ENCODE results near the gene ZFP91. TPM values are rescaled to one million over a fixed set of nuclear protein-coding genes. Genes with fewer than 3 reads are reported as not detected.

Gene ZFP91
- total RNA-seq, 1 experiment from 2014 or later, result 56.2 TPM

GRCh38 chr11:58573451-58574104 lies 5.3 kb upstream of the ZFP91 start:
- Histone ChIP-seq H3K27me3 (ENCODE audit: low read length) (no peaks in the 10 kb centered on the region), H2AFZ (ENCODE audit: low read length) (peak overlapping the region; percentile 18), H3K4me3 (ENCODE audit: low read length) (peak overlapping the region; percentile 57), H3F3A (ENCODE audit: low read length, unreplicated experiment) (peaks cover 20% of the 10 kb centered on the region), H3K79me2 (ENCODE audit: low read length) (peaks cover 33% of the 10 kb centered on the region), H3K9me3 (ENCODE audit: low read length) (no peaks in the 10 kb centered on the region), H3K9ac (ENCODE audit: low read length) (peak overlapping the region; percentile 62), H3K27ac (ENCODE audit: low read length) (peak overlapping the region; percentile 97), H3K4me2 (ENCODE audit: low read length) (peak overlapping the region; percentile 92), H3K9me2 (replicated peaks; ENCODE audit: low read length) (no peaks in the 10 kb centered on the region), H3K4me1 (ENCODE audit: insufficient read depth, low read length) (peaks cover 47% of the 10 kb centered on the region), H4K20me1 (ENCODE audit: low read length) (no peaks in the 10 kb centered on the region), H3K36me3 (ENCODE audit: low read depth, low read length) (no peaks in the 10 kb centered on the region)
- ATAC-seq (peak; percentile 46), DNase-seq (peak; percentile 96)
- no TSS peak for BruUV-seq (replicated peaks)
- TF ChIP-seq EZH2phosphoT487 (IDR thresholded peaks at IDR 0.05; ENCODE audit: borderline replicate concordance, low read length), result no peak
- no peak for TF ChIP-seq CTCF (conservative IDR thresholded peaks at IDR 0.05; ENCODE audit: low read depth, low read length)
- TF ChIP-seq EZH2 (IDR thresholded peaks at IDR 0.05; ENCODE audit: low read length, unreplicated experiment), result no peak
- ChIA-PET CTCF (no interaction called here), POLR2A (ENCODE audit: unreplicated experiment) (no interaction called here)
- intact Hi-C loops (cut with micrococcal nuclease), result loop anchor here (1.0 kb wide), 1 partner anchor 86 kb away; no protein-coding TSS in a partner anchor

- Histone ChIP-seq H3K4me2 (ENCODE audit: low read length) (peak overlapping the region; percentile 92), H2AFZ (ENCODE audit: low read length) (no peak overlapping the region), H3K79me2 (ENCODE audit: low read length) (peaks cover 41% of the 10 kb centered on the region), H3K9ac (ENCODE audit: low read length) (peak overlapping the region; percentile 62), H3K4me1 (ENCODE audit: insufficient read depth, low read length) (peaks cover 47% of the 10 kb centered on the region), H3F3A (ENCODE audit: low read length, unreplicated experiment) (peaks cover 20% of the 10 kb centered on the region), H3K36me3 (ENCODE audit: low read depth, low read length) (no peaks in the 10 kb centered on the region), H3K27ac (ENCODE audit: low read length) (peak overlapping the region; percentile 97), H3K27me3 (ENCODE audit: low read length) (no peaks in the 10 kb centered on the region), H3K9me3 (ENCODE audit: low read length) (no peaks in the 10 kb centered on the region), H4K20me1 (ENCODE audit: low read length) (peaks cover 2% of the 10 kb centered on the region; the same call in 1 of the 2 replicates), H3K9me2 (replicated peaks; ENCODE audit: low read length) (no peaks in the 10 kb centered on the region), H3K4me3 (ENCODE audit: low read length) (peak overlapping the region; percentile 57)
- DNase-seq (peak; percentile 64), ATAC-seq (no peak)
- POLR2A ChIA-PET (ENCODE audit: unreplicated experiment), result no interaction called here
- intact Hi-C loops (cut with micrococcal nuclease), result loop anchor here (5.0 kb wide), 3 partner anchors 183 to 1253 kb away; partner anchors contain the start of genes FAM111A and TNKS1BP1
- TF ChIP-seq EZH2 (IDR thresholded peaks at IDR 0.05; ENCODE audit: low read length, unreplicated experiment) (no peak), EZH2phosphoT487 (IDR thresholded peaks at IDR 0.05; ENCODE audit: borderline replicate concordance, low read length) (no peak), CTCF (conservative IDR thresholded peaks at IDR 0.05; ENCODE audit: low read depth, low read length) (no peak)
- BruUV-seq (replicated peaks), result no TSS peak
- CTCF ChIA-PET, result no interaction called here
These were observed 4.0 kb upstream of the ZFP91 start for GRCh38 chr11:58574881-58575280.
